Measurements from ENCODE around the gene PNPLA8.

Gene PNPLA8

GRCh38 chr7:108421720-108422331, 104.1 kb downstream of the PNPLA8 start:
- no peak for DNase-seq (ENCODE audit: low read depth)
- TF ChIP-seq CTCF (conservative IDR thresholded peaks at IDR 0.05; ENCODE audit: low read depth, low read length), result no peak
- no peak overlapping the region for H3K4me3 ChIP-seq (ENCODE audit: low read depth, low read length)

Measured in choroid plexus epithelial cell (primary cell).